Amniotic epithelial cell (primary cell): ENCODE measurements around the gene EYA4.
A peak's percentile ranks its signal among the peaks of the same experiment; 100 is the strongest.

Experiments used
- DNase-seq: peaks from one replicate; pipeline ENCODE4 v3.0.0-alpha.2; 2010; ENCODE audit warnings: low read depth

EYA4 gene

DNA sequence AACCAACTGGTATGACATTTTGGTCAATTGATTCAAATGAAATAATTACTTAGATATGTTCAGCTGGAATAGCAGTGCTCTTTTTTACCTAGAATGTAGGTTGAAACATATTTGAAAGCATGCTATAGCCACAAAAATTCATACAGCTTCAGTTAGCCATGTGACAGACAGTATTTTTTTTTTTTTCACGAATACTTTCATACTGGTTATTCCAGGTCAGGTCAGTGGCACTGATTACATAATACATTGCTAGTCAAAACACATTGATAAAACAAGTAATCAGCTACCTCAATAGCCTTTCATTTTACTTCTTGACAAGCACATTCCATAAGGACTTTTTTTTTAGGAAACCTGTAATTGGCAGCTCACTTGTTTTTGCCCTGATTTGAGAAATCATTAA, 222.6 kb downstream of the EYA4 start:
- no peak for DNase-seq

DNA sequence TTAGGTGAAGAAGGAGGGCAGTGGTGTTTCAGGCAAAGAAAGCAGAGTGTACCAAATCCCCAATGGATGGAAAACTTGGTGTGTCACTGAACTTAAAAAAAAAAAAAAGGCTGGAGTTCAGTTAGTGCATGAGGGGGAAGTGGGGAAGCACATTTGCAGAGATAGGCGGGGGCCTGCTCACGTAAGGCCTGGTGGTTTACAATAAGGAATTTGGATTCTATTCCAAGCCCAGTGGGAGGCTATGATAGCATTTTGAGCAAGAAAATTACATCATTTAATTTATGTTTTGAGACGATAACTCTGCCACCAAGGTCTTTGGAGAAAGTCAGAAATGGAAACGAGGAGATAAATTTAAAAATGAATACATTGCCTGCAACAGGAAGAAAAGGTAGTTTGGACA, 225.5 kb downstream of the EYA4 start:
- DNase-seq = peak; percentile 28

- DNase-seq = peak; percentile 32
Measured at GRCh38 chr6:133467231-133467981, 226.2 kb downstream of the EYA4 start.

DNA sequence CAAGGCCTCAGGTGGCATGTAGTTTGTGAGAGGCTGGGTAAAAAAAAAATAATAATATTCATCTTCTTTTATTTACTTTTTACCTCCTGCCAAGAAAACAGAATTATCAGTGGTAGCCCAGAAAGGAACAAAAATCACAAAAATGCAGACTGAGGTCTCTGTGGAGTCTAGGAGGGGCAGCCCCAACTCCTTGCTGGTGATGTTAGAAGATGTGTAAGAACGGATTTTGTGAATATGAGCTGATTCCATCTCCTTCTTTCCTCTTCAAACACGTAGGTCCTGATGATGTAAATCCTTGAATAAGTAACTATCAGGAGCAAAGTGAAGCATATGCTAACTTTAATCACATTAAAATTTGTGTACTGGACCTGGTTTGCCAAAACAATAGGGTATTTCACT, 226.8 kb downstream of the EYA4 start:
- peak; percentile 1 for DNase-seq

DNA sequence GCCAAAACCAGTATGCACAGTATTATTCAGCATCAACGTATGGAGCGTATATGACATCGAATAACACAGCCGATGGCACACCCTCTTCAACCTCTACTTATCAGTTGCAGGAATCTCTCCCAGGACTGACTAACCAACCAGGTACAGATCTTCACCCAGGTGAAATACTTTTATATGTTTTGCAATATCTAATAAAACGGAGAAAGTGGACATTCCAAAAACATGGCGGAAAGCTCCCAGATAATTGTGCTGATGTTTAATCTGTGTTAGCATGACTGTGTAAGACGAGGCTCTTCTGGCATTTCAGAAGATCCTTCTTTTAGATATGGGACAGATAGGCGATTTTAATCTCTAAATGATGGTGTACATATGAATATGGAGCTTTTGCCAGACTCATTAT, 227.4 kb downstream of the EYA4 start:
- DNase-seq = no peak

GRCh38 chr6:133474516-133474915, 233.4 kb downstream of the EYA4 start:
- no peak for DNase-seq

DNA sequence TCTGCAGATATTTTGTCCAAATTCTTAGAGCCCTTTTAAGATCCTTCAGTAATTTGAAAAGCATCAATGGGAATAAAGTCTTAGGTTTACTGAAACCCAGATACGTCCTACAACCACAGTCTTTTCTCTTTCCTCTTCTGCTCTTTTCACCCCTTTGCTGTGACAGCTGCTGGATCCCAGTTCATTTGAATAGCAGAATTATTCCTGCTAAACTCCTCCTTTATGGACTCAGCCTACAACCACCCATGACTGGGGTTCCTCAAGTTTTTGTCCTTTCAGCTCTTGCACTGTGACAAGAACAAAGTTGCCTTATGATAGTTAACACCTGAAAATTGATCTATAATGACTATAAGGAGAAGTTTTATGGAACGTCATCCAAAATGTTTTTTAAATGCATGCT, 237.5 kb downstream of the EYA4 start:
- no peak for DNase-seq

GRCh38 chr6:133487174-133487573, 246.0 kb downstream of the EYA4 start:
- no peak for DNase-seq

DNA sequence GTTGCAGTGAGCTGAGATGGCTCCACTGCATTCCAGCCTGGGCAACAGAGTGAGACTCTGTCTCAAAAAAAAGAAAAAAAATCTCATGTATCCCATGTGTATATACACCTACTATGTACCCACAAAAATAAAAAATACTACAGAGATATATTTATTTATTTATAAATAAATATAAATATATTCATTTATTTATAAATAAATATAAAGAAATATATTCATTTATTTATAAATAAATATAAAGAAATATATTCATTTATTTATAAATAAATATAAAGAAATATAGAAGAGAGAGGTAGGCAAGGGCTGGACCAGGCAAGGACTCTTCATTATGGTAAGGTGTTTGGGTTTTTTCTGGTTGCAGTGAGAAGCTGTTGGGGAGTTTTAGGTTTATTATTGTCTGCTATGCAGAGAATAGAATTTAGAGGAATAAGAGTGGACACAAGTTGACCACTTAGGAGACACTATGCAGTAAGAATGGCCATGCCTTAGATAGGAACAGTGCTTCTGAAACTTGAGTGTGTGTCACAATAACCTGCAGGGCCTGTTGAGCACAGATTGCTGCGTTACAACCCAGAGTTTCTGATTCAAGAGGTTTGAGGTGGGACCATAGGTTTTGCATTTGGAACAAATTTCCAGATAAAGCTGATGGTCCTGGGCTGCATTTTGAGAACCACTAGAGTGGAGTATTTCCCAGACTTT, 254.2 kb downstream of the EYA4 start:
- no peak for DNase-seq

GRCh38 chr6:133499662-133500061, 258.5 kb downstream of the EYA4 start:
- no peak for DNase-seq

DNA sequence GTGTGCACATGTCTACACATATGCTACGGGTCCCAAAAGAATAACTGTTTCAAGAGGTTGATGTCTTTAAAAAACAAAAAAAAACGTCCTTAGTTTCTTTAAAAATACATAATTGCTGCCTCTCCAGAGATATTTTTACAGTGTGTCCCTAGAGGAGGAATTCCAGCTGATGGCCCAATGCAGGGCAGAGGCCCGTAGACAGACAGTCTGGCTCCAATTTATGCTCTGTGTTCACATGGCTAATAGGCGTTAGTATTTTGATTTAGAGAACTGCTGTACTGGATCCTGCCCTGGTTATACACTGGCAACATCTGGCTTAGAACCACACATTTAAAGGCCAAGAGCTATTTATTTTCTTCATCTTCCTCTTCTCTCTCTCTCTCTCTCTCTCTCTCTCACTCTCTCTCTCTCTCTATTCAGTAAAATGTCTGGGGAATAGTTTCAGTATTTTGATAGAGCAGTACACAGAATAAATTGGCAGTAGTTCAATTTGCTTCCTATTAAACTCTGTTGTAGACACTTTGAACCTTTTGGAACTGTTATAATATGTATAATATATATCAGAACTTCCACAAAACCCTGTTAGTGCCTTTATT, 260.6 kb downstream of the EYA4 start:
- no peak for DNase-seq

DNA sequence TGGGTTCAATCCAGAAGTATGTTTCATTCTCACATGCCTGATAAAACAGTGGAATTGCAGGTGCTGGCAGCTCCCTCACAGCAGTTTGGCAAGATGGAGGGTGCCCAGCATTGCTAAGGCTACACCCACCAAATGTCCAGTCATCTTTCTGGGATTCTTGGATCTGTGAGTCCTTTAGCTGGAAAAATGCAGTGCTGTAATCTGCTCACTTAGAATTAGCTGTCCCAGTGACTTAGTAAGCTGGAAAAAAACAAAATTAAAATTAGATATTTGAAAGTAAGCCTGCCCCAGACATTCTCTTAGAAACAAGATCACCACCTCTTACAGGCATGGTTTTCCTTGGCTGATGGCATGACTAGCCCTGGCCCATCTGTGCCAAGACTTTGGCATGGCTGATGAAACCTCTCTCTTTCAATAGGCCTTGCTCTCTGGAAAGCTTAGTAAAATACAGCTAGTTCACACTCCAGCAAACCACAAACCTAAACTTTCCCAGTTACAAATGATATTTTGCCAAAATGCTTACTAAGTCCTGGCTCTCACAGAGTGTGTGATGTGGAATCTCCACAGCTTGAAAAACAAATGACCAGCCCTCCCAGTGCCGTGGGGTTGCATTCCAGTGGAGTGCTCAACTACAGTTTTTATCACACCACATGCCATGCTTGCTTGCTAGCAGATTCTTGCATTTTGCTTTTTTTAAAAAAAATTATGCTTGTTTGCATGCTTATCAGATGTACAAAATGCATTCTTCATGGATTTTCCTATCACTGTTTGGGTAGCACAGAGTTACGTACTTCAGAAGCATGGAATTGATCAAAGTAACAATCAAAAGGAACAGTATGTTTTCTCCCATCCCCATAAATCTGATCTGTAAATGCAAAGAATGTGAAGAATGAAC, 261.5 kb downstream of the EYA4 start:
- peak; percentile 83 for DNase-seq

GRCh38 chr6:133503336-133503729, 262.2 kb downstream of the EYA4 start:
- DNase-seq = peak; percentile 20

- DNase-seq = no peak
Measured at GRCh38 chr6:133504158-133504557, 263.0 kb downstream of the EYA4 start.

GRCh38 chr6:133504761-133505160, 263.6 kb downstream of the EYA4 start:
- DNase-seq = no peak

- DNase-seq = no peak
Measured at GRCh38 chr6:133505681-133506080, 264.5 kb downstream of the EYA4 start.

- DNase-seq = peak; percentile 49
Measured at GRCh38 chr6:133512410-133513016, 271.4 kb downstream of the EYA4 start.

DNA sequence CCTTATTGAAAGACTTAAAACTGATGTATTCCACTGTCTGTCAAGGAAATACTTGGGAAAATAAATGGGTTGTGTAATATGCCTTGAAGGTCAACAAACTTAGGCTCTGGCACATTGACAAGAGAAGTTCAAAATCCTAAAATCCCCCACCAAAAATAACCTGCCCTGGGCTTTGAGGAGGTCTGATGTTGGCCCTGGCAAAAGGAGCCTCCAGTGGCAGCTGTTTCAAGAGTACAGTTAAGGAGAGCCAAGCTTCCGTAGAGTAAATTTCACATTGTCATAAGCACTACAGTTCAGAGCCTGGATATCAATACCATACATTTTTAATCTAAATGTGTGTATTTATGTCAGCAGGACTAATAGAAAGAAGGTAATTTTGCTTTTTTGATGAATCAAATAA, 282.7 kb downstream of the EYA4 start:
- no peak for DNase-seq

- no peak for DNase-seq
Measured at GRCh38 chr6:133526436-133526835, 285.3 kb downstream of the EYA4 start.

DNA sequence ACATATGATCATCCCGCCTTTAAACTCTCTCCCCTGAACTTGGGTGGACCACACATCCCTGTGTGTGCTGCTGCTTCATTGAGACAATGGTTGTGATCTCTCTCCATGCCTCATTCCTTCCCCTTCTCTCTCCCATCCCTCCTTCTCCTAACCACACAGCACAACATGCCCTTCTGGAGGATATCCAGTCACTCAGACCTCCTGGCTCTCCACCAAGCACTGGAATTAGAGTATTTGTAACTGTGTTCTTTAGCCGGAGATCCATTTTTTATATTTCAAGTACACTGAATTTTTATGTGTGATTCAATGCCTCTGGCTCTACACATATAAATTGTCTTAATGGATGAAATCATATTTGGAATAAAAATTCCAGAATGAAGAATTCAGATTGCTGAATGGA, 287.4 kb downstream of the EYA4 start:
- no peak for DNase-seq

DNA sequence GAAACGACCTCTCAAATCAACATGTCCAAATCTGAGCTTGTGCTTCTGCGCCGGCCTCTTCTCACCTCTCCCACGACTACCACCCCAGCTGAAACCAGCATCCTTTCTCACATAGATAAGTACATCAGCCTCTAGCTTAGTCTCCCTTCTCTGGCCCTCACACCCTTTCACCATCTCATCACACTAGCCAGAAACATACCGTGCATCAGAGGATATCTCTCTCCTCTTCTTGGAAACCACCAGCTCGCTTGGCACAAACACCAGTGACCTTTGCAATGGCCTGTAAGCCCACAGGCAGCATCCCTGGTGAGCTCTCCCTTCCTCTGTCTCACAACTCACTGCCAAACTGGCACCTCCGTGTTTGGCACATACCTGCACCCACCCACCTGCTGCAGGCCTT, 291.8 kb downstream of the EYA4 start:
- no peak for DNase-seq
